GM18507 (cell line): Measurements from ENCODE around the gene PXDN.

Experiments used
- DNase-seq: peaks from one replicate; pipeline ENCODE4 v3.0.0; 2011; ENCODE audit warnings: low read depth; ENCODE audit not compliant: insufficient read length; ENCODE audit errors: extremely low spot score
- FAIRE-seq: peaks from 2 replicates; lab custom pipeline; 2011; peaks lifted over from hg19 to GRCh38; lab: Jason Lieb, UNC

Gene PXDN

DNA sequence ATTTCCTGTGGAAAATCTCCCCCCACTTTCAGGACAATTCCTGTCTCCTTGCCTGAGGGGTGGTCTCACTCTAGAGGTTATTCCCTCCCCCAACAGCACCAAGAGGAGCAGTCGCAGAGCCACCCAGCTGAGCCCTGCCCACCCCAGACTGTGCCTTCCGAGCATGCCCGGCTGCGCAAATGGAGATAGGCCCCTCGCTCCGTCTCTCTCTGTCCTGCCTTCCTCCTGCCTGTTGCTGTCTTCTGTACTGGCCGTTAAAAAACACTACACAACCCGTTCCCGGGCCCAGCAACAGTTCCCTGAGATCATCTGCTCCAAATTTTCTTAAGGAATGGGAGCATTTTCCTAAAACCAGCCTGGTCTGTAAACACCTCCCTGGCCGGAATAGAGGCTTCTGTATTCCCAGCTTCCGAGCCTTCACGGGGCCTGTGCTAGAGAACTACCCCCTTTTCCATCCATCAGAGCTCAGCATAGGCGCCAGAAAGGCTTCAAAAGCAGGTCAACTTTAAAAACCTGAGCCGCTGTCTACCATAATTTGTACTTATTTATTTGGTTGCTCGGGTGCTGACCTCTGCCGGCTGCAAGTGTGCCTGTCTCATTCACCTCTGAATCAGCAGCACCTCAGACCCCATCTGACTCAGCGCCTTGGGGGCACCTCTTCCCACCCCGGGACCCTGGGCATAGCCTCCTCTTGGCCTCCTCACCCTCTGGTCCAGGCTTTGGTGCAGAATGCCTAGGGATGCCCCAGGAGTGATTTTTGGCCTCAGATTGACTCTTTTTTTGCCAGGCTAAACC, 159.4 kb downstream of the PXDN start:
- FAIRE-seq (no peak), DNase-seq (no peak)

DNA sequence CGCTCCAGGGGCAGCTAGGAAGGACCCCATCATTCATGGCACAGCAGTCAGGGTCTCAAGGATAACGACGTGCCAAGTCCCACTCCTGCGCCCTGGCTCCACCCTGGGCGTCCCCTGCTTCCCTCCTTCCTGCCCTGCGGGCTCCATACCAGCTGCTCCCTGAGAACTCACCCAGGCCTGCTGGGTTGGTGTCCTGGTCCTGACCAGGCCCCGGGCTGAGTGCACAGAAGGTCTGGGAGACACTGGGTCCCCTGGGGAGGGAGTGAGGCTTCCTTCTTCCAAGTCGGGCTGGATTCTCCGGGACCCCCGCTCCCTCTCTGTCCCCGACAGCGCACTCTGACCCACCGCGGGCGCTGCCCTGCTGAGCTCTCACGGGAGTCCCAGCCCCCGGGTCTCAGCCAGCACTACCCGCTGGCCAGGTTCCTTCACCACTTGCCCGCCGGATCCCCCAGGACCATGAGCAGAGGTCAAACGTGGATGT, 160.2 kb downstream of the PXDN start:
- DNase-seq (no peak), FAIRE-seq (no peak)

DNA sequence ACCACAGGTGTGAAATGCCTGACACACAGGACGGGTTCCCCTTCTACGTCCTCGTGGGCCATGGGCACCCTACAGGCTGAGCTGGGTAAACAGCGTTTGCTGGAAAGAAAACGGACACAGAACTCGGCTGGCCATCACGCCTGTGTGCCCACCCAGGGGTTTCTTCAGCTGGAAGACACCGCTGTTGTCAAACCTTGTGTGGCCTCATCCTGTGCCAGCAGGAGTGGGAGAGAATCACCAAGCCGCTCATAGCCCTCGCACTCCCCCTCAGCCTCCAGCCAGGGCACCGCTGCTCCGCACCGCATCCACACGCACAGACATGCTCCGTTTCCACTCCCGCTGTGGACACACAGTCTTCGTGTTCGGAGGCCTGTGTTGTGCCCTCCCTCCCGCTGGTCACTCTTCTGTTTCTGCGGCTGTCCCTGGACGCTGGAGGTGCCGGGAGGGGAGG, 161.4 kb downstream of the PXDN start:
- no peak for FAIRE-seq
- no peak for DNase-seq

DNA sequence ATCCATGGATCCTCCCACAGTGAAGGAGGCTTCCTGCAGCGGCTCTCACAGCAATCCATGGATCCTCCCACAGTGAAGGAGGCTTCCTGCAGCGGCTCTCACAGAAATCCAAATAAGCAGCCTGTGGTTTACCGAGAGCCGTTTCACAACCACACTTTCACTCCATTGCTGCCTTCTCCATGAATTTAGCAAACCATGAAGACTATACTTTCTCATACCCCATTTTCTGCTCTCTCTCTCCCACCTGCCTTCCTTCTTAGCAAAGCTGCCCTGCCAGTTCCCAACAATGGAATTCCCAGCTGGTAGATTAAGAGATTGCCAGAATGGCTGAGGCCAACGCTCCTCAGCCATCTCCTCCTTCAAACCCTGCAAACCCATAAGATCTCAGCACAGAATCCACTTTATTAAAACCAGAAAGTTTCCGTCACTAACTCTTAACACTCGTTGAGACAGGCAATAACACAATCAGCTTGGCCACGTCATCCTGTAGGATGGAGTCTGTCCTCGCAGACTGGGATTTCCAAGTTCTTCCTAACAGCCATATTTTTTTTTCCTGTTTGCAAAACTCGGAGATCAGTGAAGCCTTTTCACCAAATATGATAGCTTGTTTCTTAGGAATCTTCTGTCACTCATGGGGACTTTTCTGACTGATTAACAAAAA, 162.2 kb downstream of the PXDN start:
- FAIRE-seq (no peak), DNase-seq (no peak)
